Measurements from ENCODE around the gene PRKG1.

DNA sequence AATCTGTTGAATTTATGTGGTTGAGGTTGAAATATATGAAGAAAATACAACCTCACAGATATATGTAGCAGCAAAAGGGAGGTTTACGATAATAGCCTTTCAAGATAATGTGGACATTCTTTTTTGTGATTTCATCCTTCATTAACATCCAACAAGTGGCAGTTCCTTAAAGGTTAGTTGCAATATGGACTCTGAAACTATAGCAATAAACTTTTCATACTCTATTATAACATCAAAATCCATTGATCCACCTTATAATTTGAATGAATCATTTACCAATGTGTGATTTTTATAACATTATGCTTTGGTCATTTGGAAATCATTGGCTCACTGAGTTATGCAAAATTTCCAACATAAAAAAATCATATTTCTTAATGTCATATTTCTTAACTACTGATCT, 825.9 kb downstream of the PRKG1 start:
- TF ChIP-seq, protein P1, sequence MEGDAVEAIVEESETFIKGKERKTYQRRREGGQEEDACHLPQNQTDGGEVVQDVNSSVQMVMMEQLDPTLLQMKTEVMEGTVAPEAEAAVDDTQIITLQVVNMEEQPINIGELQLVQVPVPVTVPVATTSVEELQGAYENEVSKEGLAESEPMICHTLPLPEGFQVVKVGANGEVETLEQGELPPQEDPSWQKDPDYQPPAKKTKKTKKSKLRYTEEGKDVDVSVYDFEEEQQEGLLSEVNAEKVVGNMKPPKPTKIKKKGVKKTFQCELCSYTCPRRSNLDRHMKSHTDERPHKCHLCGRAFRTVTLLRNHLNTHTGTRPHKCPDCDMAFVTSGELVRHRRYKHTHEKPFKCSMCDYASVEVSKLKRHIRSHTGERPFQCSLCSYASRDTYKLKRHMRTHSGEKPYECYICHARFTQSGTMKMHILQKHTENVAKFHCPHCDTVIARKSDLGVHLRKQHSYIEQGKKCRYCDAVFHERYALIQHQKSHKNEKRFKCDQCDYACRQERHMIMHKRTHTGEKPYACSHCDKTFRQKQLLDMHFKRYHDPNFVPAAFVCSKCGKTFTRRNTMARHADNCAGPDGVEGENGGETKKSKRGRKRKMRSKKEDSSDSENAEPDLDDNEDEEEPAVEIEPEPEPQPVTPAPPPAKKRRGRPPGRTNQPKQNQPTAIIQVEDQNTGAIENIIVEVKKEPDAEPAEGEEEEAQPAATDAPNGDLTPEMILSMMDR (IDR thresholded peaks at IDR 0.05; ENCODE audit: low read depth, low read length, poor library complexity, severe bottlenecking), result no peak
- TF ChIP-seq EZH2phosphoT487 (IDR thresholded peaks at IDR 0.05; ENCODE audit: borderline replicate concordance, low read length), result no peak
